Neural cell (in vitro differentiated cells): ENCODE results near the gene PMEPA1. TPM values are rescaled to one million over a fixed set of nuclear protein-coding genes. Genes with fewer than 3 reads are reported as not detected.

Source experiments
- H2AFZ ChIP-seq: fragments of 200-600, 300-800 bp; sonication (generic), shearing (Covaris generic); 2 replicates; pipeline ENCODE4 v1.6.0; 2014; ENCODE audit warnings: low read depth, mild to moderate bottlenecking, antibody characterized with exemption, low read length, moderate library complexity
- H3F3A ChIP-seq: fragments of 200-600 bp; shearing (Covaris generic); 2 replicates; pipeline ENCODE4 v1.6.1; 2016; ENCODE audit warnings: mild to moderate bottlenecking, moderate library complexity, mixed read lengths, antibody characterized with exemption, low read length; ENCODE audit not compliant: insufficient read depth, poor library complexity, severe bottlenecking
- H3K27ac ChIP-seq: fragments of 200-600, 300-800 bp; sonication (generic), shearing (Covaris generic); 2 replicates; pipeline ENCODE4 v1.5.1; 2014; ENCODE audit warnings: mild to moderate bottlenecking, low read length, moderate library complexity
- H3K27me3 ChIP-seq: fragments of 300-800, 200-600 bp; sonication (generic), shearing (Covaris generic); 2 replicates; pipeline ENCODE4 v1.6.0; 2014; ENCODE audit warnings: mild to moderate bottlenecking, low read depth, low read length, moderate library complexity; ENCODE audit not compliant: insufficient read depth
- H3K36me3 ChIP-seq: fragments of 300-800, 200-600 bp; sonication (generic), shearing (Covaris generic); 2 replicates; pipeline ENCODE4 v1.5.1; 2014; ENCODE audit warnings: mild to moderate bottlenecking, antibody characterized with exemption, low read length, moderate library complexity; ENCODE audit not compliant: insufficient read depth
- H3K4me2 ChIP-seq: fragments of 300-800, 200-600 bp; sonication (generic), shearing (Covaris generic); 2 replicates; pipeline ENCODE4 v1.6.0; 2014; ENCODE audit warnings: mild to moderate bottlenecking, low read length
- H3K4me3 ChIP-seq: fragments of 300-800, 200-600 bp; sonication (generic), shearing (Covaris generic); 2 replicates; pipeline ENCODE4 v1.5.1; 2014; ENCODE audit warnings: mild to moderate bottlenecking, low read length, moderate library complexity
- H3K79me2 ChIP-seq: fragments of 200-600 bp; shearing (Covaris generic); replicated peaks from 2 replicates; pipeline ENCODE4 v1.6.0; 2014; ENCODE audit warnings: mild to moderate bottlenecking, low read length, moderate library complexity; ENCODE audit not compliant: insufficient read depth
- H3K9ac ChIP-seq: fragments of 300-800, 200-600 bp; sonication (generic), shearing (Covaris generic); 2 replicates; pipeline ENCODE4 v1.6.1; 2016; ENCODE audit warnings: mild to moderate bottlenecking, low read length, mixed read lengths
- H3K9me2 ChIP-seq: fragments of 200-600 bp; shearing (Covaris generic); 2 replicates; pipeline ENCODE4 v1.6.1; 2016; ENCODE audit warnings: mild to moderate bottlenecking, low read length, mixed read lengths; ENCODE audit not compliant: insufficient read depth
- H3K9me3 ChIP-seq: fragments of 200-600, 300-800 bp; sonication (generic), shearing (Covaris generic); 2 replicates; pipeline ENCODE4 v1.6.1; 2016; ENCODE audit warnings: mild to moderate bottlenecking, mixed run types, low read length, moderate library complexity, mixed read lengths
- H4K20me1 ChIP-seq: fragments of 200-600 bp; shearing (Covaris generic); 2 replicates; pipeline ENCODE4 v1.6.1; 2016; ENCODE audit warnings: mild to moderate bottlenecking, mixed run types; ENCODE audit not compliant: insufficient read depth
- CTCF ChIP-seq: fragments of 450-650 bp; IDR thresholded peaks from 2 replicates; pipeline ENCODE4 v1.5.1; 2014; ENCODE audit warnings: antibody characterized with exemption, mild to moderate bottlenecking, moderate library complexity; ENCODE audit not compliant: poor library complexity, severe bottlenecking
- EP300 ChIP-seq: fragments of 450-650 bp; conservative IDR thresholded peaks from 2 replicates; pipeline ENCODE4 v1.6.1; 2014; ENCODE audit warnings: antibody characterized with exemption, mild to moderate bottlenecking, moderate library complexity; ENCODE audit not compliant: poor library complexity, severe bottlenecking
- EZH2 ChIP-seq: fragments of 200-600, 300-800 bp; shearing (Covaris generic), sonication (generic); IDR thresholded peaks from 2 replicates; pipeline ENCODE4 v1.6.1; 2014; ENCODE audit warnings: antibody characterized with exemption, low read length, borderline replicate concordance, mild to moderate bottlenecking; ENCODE audit not compliant: insufficient read depth, poor library complexity, severe bottlenecking
- MXI1 ChIP-seq: fragments of 450-650 bp; conservative IDR thresholded peaks from 2 replicates; pipeline ENCODE4 v1.6.1; 2014; ENCODE audit warnings: antibody characterized with exemption, mild to moderate bottlenecking; ENCODE audit not compliant: poor library complexity, severe bottlenecking
- POLR2AphosphoS5 ChIP-seq: IDR thresholded peaks from 2 replicates; pipeline ENCODE4 v1.6.1; 2012
- RAD21 ChIP-seq: fragments of 450-650 bp; conservative IDR thresholded peaks from 2 replicates; pipeline ENCODE4 v1.6.1; 2014; ENCODE audit warnings: antibody characterized with exemption, mild to moderate bottlenecking, moderate library complexity
- REST ChIP-seq: IDR thresholded peaks from 2 replicates; pipeline ENCODE4 v1.6.1; 2012; ENCODE audit warnings: borderline replicate concordance
- SMC3 ChIP-seq: fragments of 450-650 bp; conservative IDR thresholded peaks from 2 replicates; pipeline ENCODE4 v1.6.1; 2014; ENCODE audit warnings: antibody characterized with exemption, mild to moderate bottlenecking, moderate library complexity; ENCODE audit not compliant: poor library complexity
- TAF1 ChIP-seq: IDR thresholded peaks from 2 replicates; pipeline ENCODE4 v1.6.1; 2012; ENCODE audit warnings: low read depth
- polyA plus RNA-seq: library from polyadenylated mRNA; depleted of rRNA; stranded (reverse); fragments of >200 nt; gene quantifications from 2 replicates; pipeline ENCODE4 v1.2.3, GENCODE V29; 2014

PMEPA1 gene
- polyA plus RNA-seq, 1 donor from 2014 or later, result 5.0 TPM

GRCh38 chr20:57666834-57667157 lies 43.0 kb downstream of the PMEPA1 start:
- Histone ChIP-seq H3K9me2 (no peaks in the 10 kb centered on the region), H4K20me1 (no peaks in the 10 kb centered on the region), H3K79me2 (peaks cover 7% of the 10 kb centered on the region), H3K27me3 (no peaks in the 10 kb centered on the region), H2AFZ (no peak overlapping the region), H3K9me3 (no peaks in the 10 kb centered on the region), H3K27ac (no peak overlapping the region), H3K9ac (no peak overlapping the region), H3K4me2 (no peak overlapping the region), H3F3A (no peaks in the 10 kb centered on the region), H3K36me3 (no peaks in the 10 kb centered on the region), H3K4me3 (no peak overlapping the region)
- TF ChIP-seq SMC3, result no peak
- no peak for TF ChIP-seq MXI1
- TF ChIP-seq RAD21, result no peak
- TF ChIP-seq CTCF, result no peak
- no peak for TF ChIP-seq REST
- TF ChIP-seq EP300, result no peak
- TF ChIP-seq TAF1, result no peak
- TF ChIP-seq POLR2AphosphoS5, result no peak
- TF ChIP-seq EZH2, result no peak

GRCh38 chr20:57666106-57666833 lies 43.5 kb downstream of the PMEPA1 start:
- H3K9ac ChIP-seq, result no peak overlapping the region
- peaks cover 7% of the 10 kb centered on the region for H3K79me2 ChIP-seq
- no peak overlapping the region for H3K4me3 ChIP-seq
- TF ChIP-seq POLR2AphosphoS5 (no peak), REST (no peak), RAD21 (no peak), SMC3 (no peak), TAF1 (no peak), CTCF (no peak), EP300 (no peak), MXI1 (no peak), EZH2 (no peak)
- no peaks in the 10 kb centered on the region for H3K27me3 ChIP-seq
- no peak overlapping the region for H3K27ac ChIP-seq
- H3K9me2 ChIP-seq, result no peaks in the 10 kb centered on the region
- no peak overlapping the region for H3K4me2 ChIP-seq
- no peaks in the 10 kb centered on the region for H4K20me1 ChIP-seq
- H3K36me3 ChIP-seq, result no peaks in the 10 kb centered on the region
- H3K9me3 ChIP-seq, result no peaks in the 10 kb centered on the region
- H2AFZ ChIP-seq, result no peak overlapping the region
- no peaks in the 10 kb centered on the region for H3F3A ChIP-seq
